Vagina (tissue), 2 donors: Measurements from ENCODE around the gene HIVEP1. TPM values are rescaled to one million over a fixed set of nuclear protein-coding genes. Genes with fewer than 3 reads are reported as not detected.

Experiments
- DNase-seq, 2 donors: peaks; one replicate each; pipeline ENCODE4 v3.0.0-alpha.2; 2017; ENCODE audit errors: extremely low spot score in 2 of 2
- H3K27ac ChIP-seq: fragments of 200-600 bp; sonication (generic); one replicate; pipeline ENCODE4 v1.5.1; 2019
- H3K27me3 ChIP-seq: fragments of 200-600 bp; sonication (generic); one replicate; pipeline ENCODE4 v1.5.1; 2019
- H3K36me3 ChIP-seq, 2 donors: fragments of 200-600 bp; sonication (generic); one replicate each; pipeline ENCODE4 v1.5.1; 2017 to 2019
- H3K4me1 ChIP-seq: fragments of 200-600 bp; sonication (generic); one replicate; pipeline ENCODE4 v1.5.1; 2019
- H3K4me3 ChIP-seq, 2 donors: fragments of 200-600 bp; sonication (generic); 1 replicate in 1 of 2; 2 replicates in 1 of 2; pipeline ENCODE4 v1.5.1; 2016 to 2019
- H3K9me3 ChIP-seq: fragments of 200-600 bp; sonication (generic); one replicate; pipeline ENCODE4 v1.5.1; 2019
- CTCF ChIP-seq, 3 experiments: fragments of 450-650 bp in 2 of 3; fragments of 200-600 bp in 1 of 3; sonication (generic) in 1 of 3; IDR thresholded peaks; one replicate each; pipeline ENCODE4 v1.5.1; 2017 to 2019; ENCODE audit warnings: antibody characterized with exemption in 3 of 3, mild to moderate bottlenecking in 2 of 3, moderate library complexity in 2 of 3
- POLR2A ChIP-seq, 2 donors: fragments of 450-650 bp; IDR thresholded peaks; one replicate each; pipeline ENCODE4 v1.6.1; 2017; ENCODE audit warnings: antibody characterized with exemption in 2 of 2, mild to moderate bottlenecking in 2 of 2, moderate library complexity in 2 of 2
- POLR2AphosphoS5 ChIP-seq, 2 donors: sonication (generic); formaldehyde crosslinking; IDR thresholded peaks; one replicate each; pipeline ENCODE4 v1.9.0; 2017; ENCODE audit warnings: antibody characterized with exemption in 2 of 2, mild to moderate bottlenecking in 2 of 2, low read depth in 1 of 2; ENCODE audit not compliant: insufficient read depth in 1 of 2
- intact Hi-C: fragments of 100-400 bp; cut with DNase I; formaldehyde crosslinking; loops from one replicate; pipeline ENCODE4 v1.15.1; 2023
- total RNA-seq: library from RNA; depleted of rRNA; stranded (reverse); fragments of >200 nt; gene quantifications from one replicate; pipeline ENCODE4 v1.2.3, GENCODE V29; 2016

The HIVEP1 gene
- total RNA-seq, 1 donor from 2014 or later = 36.1 TPM

GRCh38 chr6:12032783-12033573 is 20.9 kb downstream of the HIVEP1 start:
- no peaks in the 10 kb centered on the region for H3K9me3 ChIP-seq
- TF ChIP-seq CTCF (IDR thresholded peaks at IDR 0.05) (no peak), POLR2AphosphoS5 (IDR thresholded peaks at IDR 0.05; ENCODE audit: insufficient read depth in 1 of 2, low read depth in 1 of 2) (no peak), POLR2A (IDR thresholded peaks at IDR 0.05) (no peak)
- H3K36me3 ChIP-seq = no peaks in the 10 kb centered on the region
- no peaks in the 10 kb centered on the region for H3K27me3 ChIP-seq
- intact Hi-C loops = no loop called here
- no peak overlapping the region for H3K4me3 ChIP-seq
- H3K4me1 ChIP-seq = peaks cover 30% of the 10 kb centered on the region
- no peak overlapping the region for H3K27ac ChIP-seq
- no peak for DNase-seq

- no peaks in the 10 kb centered on the region for H3K36me3 ChIP-seq
- DNase-seq = no peak
- no peak overlapping the region for H3K4me3 ChIP-seq
- H3K27me3 ChIP-seq = no peaks in the 10 kb centered on the region
- no peak overlapping the region for H3K27ac ChIP-seq
- intact Hi-C loops = no loop called here
- no peaks in the 10 kb centered on the region for H3K9me3 ChIP-seq
- TF ChIP-seq CTCF (IDR thresholded peaks at IDR 0.05) (no peak), POLR2AphosphoS5 (IDR thresholded peaks at IDR 0.05; ENCODE audit: insufficient read depth in 1 of 2, low read depth in 1 of 2) (peak in 1 of 2 donors; percentile 86), POLR2A (IDR thresholded peaks at IDR 0.05) (no peak)
- peaks cover 30% of the 10 kb centered on the region for H3K4me1 ChIP-seq
Measured at GRCh38 chr6:12033770-12034169, 21.7 kb downstream of the HIVEP1 start.

GRCh38 chr6:12034349-12034748 is 22.2 kb downstream of the HIVEP1 start:
- H3K27me3 ChIP-seq = no peaks in the 10 kb centered on the region
- no peak overlapping the region for H3K4me3 ChIP-seq
- no peak for TF ChIP-seq POLR2A (IDR thresholded peaks at IDR 0.05)
- no peak for TF ChIP-seq CTCF (IDR thresholded peaks at IDR 0.05)
- H3K27ac ChIP-seq = no peak overlapping the region
- H3K36me3 ChIP-seq = no peaks in the 10 kb centered on the region
- intact Hi-C loops = no loop called here
- H3K4me1 ChIP-seq = peaks cover 30% of the 10 kb centered on the region
- H3K9me3 ChIP-seq = no peaks in the 10 kb centered on the region
- DNase-seq = no peak

DNA sequence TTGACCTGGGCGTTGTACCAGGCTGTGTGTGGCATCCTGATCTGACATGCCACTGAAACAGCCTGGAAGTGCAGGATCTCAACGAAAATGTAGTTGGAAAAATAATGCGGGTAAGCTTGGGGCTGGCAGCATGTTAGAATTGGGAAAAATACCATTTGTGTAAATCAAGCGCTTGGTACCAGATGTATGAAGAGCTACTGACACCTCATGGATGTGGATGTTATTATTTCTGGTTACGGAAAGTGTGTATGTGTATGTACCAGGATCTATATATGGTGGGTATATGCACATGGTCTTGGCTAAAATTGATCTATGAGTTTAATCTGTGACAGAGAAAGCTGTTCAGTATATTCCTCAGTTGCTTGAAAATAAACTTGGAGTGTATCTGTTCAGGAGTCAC is 22.7 kb downstream of the HIVEP1 start:
- no peaks in the 10 kb centered on the region for H3K9me3 ChIP-seq
- H3K4me3 ChIP-seq = no peak overlapping the region
- intact Hi-C loops = no loop called here
- peaks cover 30% of the 10 kb centered on the region for H3K4me1 ChIP-seq
- H3K27me3 ChIP-seq = no peaks in the 10 kb centered on the region
- no peaks in the 10 kb centered on the region for H3K36me3 ChIP-seq
- no peak overlapping the region for H3K27ac ChIP-seq
- DNase-seq = no peak
- no peak for TF ChIP-seq POLR2AphosphoS5 (IDR thresholded peaks at IDR 0.05; ENCODE audit: insufficient read depth in 1 of 2, low read depth in 1 of 2)
- TF ChIP-seq POLR2A (IDR thresholded peaks at IDR 0.05) = no peak
- TF ChIP-seq CTCF (IDR thresholded peaks at IDR 0.05) = no peak

DNA sequence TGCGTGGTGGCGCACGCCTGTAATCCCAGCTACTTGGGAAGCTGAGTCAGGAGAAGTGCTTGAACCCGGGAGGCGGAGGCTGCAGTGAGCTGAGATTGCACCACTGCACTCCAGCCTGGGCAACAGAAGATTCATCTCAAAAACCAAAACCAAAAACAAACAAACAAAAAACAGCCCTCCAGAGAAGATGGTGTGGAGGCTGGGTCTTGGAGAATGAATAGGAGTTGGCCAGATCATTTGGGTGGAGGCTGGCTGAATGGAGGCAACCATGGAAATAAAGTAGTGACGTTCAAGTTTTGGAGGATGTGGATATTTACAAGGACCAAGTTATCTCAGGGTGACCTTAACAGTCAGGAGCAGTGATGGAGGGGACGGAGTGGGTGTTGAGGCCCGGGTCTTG is 24.7 kb downstream of the HIVEP1 start:
- H3K9me3 ChIP-seq = no peaks in the 10 kb centered on the region
- H3K27me3 ChIP-seq = no peaks in the 10 kb centered on the region
- H3K4me1 ChIP-seq = peaks cover 30% of the 10 kb centered on the region
- no peaks in the 10 kb centered on the region for H3K36me3 ChIP-seq
- intact Hi-C loops = no loop called here
- no peak overlapping the region for H3K27ac ChIP-seq
- TF ChIP-seq POLR2A (IDR thresholded peaks at IDR 0.05) (no peak), CTCF (IDR thresholded peaks at IDR 0.05) (no peak), POLR2AphosphoS5 (IDR thresholded peaks at IDR 0.05; ENCODE audit: insufficient read depth in 1 of 2, low read depth in 1 of 2) (no peak)
- no peak for DNase-seq
- H3K4me3 ChIP-seq = no peak overlapping the region
